ENCODE data around the gene NUP43.

The NUP43 gene

DNA sequence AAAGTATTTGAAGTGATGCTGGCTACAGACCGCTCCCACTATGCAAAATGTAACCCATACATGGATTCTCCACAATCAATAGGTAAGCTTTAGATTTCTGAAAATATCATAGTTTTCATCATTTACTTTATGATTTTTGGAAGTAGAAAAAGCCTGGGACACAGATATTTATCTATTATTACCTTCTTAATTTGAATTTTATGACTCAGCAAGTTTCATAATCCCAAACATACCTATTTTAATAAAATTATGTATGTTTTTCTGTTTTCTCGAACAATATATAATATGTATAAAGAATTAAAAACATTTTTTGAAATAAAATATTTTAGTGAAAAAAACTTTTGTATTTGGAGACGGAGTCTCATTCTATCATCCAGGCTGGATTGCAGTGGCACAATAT, 24.9 kb upstream of the NUP43 start:
- TF ChIP-seq CTCF (conservative IDR thresholded peaks at IDR 0.05), result no peak
- no peak overlapping the region for H3K27ac ChIP-seq

GRCh38 chr6:149769676-149770075, 23.3 kb upstream of the NUP43 start:
- no peak overlapping the region for H3K27ac ChIP-seq
- TF ChIP-seq CTCF (conservative IDR thresholded peaks at IDR 0.05), result no peak

DNA sequence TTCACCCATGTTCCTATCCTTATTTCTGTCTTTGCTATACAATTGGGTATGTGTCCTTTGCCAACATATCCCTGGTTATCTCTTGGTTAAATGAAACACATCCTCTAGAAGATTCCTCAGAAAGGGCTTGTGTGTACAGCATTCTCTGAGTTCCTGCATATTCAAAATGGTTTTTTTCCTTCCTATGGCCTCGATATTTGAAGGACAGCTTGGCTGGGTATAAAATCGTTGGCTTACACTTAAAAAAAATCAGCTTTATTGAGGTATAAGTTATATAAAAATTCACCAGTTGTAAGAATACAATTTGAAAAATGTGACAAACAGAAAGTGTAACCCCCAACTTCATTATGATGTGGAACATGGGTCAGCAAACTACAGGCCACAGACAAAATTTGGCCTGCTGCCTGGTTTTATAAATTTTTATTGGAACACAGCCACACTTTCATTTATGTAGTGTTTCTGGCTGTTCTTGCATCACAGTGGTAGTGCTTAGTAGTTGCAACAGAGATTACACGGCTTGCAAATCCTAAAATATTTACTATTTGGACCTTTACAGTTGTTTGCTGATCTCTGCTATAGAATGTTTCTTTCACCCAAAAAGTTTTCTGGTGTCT, 19.9 kb upstream of the NUP43 start:
- no peak for TF ChIP-seq CTCF (conservative IDR thresholded peaks at IDR 0.05)
- H3K27ac ChIP-seq, result peak overlapping the region; percentile 56

DNA sequence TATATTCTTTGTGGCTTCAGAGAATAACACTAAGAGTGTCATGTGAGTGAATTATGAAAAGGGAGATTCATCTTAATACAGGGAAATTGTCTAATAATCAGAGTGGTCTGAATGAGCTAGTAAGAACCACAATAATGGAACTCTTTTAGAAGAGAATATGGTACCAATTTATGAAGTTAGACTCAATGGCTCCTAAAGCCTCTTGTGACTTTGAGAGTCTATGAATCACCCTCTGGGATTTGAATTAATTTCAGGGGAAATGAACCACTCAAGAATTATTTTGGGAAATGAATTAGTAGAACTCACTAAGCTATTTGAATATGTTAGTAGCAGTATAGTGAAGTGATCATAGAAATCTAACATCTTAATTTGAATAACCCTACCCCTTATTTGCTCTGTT, 17.5 kb upstream of the NUP43 start:
- H3K27ac ChIP-seq, result no peak overlapping the region; the same call in 1 of the 2 replicates
- no peak for TF ChIP-seq CTCF (conservative IDR thresholded peaks at IDR 0.05)

DNA sequence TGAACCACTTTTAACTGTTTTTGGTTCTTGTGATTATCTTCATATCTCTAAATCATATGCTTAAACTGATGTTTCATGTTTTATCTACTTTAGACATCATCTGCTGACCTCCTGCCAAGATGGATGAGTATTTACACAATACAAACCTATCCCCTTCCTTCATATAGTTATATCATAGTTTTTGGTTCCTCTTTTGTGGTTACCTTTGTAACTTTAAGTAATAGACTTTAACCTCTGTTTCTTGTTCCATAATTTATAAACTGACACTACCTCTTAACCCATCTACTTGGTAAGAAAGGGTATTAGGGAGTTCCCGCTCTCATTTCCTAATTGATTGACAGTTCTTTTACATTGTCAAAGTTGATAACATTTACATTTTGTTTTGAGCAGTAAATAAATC, 15.1 kb upstream of the NUP43 start:
- H3K27ac ChIP-seq, result peak overlapping the region; percentile 71
- no peak for TF ChIP-seq CTCF (conservative IDR thresholded peaks at IDR 0.05)

GRCh38 chr6:149756261-149756636, 9.9 kb upstream of the NUP43 start:
- no peak for TF ChIP-seq CTCF (conservative IDR thresholded peaks at IDR 0.05)
- no peak overlapping the region for H3K27ac ChIP-seq

DNA sequence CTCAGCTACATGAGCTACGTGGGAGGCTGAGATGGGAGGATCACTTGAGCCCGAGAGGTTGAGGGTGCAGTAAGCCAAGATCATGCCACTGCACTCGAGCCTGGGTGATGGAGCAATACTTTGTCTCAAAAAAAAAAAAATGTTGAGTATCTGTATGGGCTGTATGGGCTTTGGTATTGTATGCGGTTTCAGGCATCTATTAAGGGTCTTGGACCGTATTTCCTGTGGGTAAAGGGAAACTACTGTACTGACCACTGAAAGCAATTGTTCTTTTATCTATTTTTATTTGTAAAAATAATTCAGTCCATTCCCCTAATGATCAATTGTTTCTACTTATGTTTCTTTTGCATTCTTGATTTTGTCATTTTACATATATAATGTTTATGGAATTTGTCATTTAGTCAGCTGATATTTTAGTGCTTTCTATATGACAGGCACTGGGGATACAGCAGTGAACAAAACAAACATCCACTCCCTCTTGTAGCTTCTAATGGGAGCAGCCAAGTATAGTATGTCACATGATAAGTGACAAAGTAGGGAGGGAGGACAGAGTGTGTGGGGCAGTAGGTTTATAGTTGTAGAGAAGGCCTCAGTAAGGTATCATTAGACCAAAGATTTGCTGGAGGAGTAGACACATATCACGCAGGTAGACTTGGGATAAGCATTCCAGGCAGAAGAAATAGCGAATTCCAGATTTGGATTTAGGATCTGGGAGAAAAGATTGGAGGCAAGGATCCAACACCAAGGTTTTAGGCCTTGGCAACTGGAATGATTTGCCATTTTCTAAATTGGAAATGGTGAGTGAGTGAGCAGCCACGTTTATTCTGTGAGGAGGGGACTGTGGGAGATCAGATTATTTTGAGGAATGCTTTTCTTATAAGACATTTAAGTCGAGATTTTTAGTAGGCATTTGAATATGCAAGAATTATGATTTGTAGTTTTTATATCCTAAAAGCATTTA, 9.3 kb upstream of the NUP43 start:
- TF ChIP-seq CTCF (conservative IDR thresholded peaks at IDR 0.05), result no peak
- H3K27ac ChIP-seq, result no peak overlapping the region

All from VCaP (cell line).